Fibroblast of lung (primary cell): ENCODE data around the gene CTXN3. TPM values are rescaled to one million over a fixed set of nuclear protein-coding genes. Genes with fewer than 3 reads are reported as not detected.
"Not testable (repeated sequence)": the region's sequence is repeated elsewhere in the genome, so short reads cannot be mapped to it uniquely, and the experiment has no call there.

Source experiments
- DNase-seq, 2 donors: peaks; one replicate each; pipeline versions ENCODE4 v3.0.0 to v3.0.0-alpha.2; 2010; ENCODE audit warnings: low read depth in 2 of 2
- H2AFZ ChIP-seq: 2 replicates; pipeline ENCODE4 v1.5.1; 2012; ENCODE audit warnings: low read length, control low read depth, inconsistent platforms
- H3K27ac ChIP-seq: 2 replicates; pipeline ENCODE4 v1.5.1; 2011; ENCODE audit warnings: low read length, control low read depth; ENCODE audit not compliant: insufficient read depth
- H3K27me3 ChIP-seq: 2 replicates; pipeline ENCODE4 v1.5.1; 2011; ENCODE audit warnings: mild to moderate bottlenecking, low read length; ENCODE audit not compliant: control insufficient read depth, insufficient read depth
- H3K36me3 ChIP-seq: 2 replicates; pipeline ENCODE4 v1.5.1; 2011; ENCODE audit warnings: low read length; ENCODE audit not compliant: control insufficient read depth, insufficient read depth
- H3K4me1 ChIP-seq: 2 replicates; pipeline ENCODE4 v1.5.1; 2011; ENCODE audit warnings: low read length; ENCODE audit not compliant: control insufficient read depth, insufficient read depth; ENCODE audit errors: extremely low read depth
- H3K4me2 ChIP-seq: 2 replicates; pipeline ENCODE4 v1.5.1; 2011; ENCODE audit warnings: low read length, control low read depth; ENCODE audit not compliant: insufficient read depth; ENCODE audit errors: extremely low read depth
- H3K4me3 ChIP-seq, 4 experiments: fragments of 200-600 bp in 1 of 4; sonication (generic) in 1 of 4; replicated peaks in 1 of 4; 2 replicates each; pipeline ENCODE4 v1.5.1; 2011 to 2016; ENCODE audit warnings: low read length in 4 of 4, low read depth in 3 of 4, mild to moderate bottlenecking in 3 of 4, control low read depth in 2 of 4, inconsistent platforms in 1 of 4, mixed read lengths in 1 of 4; ENCODE audit not compliant: insufficient read depth in 1 of 4; ENCODE audit errors: control extremely low read depth in 1 of 4
- H3K79me2 ChIP-seq: 2 replicates; pipeline ENCODE4 v1.5.1; 2012; ENCODE audit warnings: mild to moderate bottlenecking, low read length, inconsistent platforms; ENCODE audit not compliant: control insufficient read depth, insufficient read depth
- H3K9ac ChIP-seq: 2 replicates; pipeline ENCODE4 v1.5.1; 2011; ENCODE audit warnings: mild to moderate bottlenecking, low read length, control low read depth; ENCODE audit not compliant: insufficient read depth
- H3K9me3 ChIP-seq: 2 replicates; pipeline ENCODE4 v1.5.1; 2012; ENCODE audit warnings: low read depth, low read length; ENCODE audit not compliant: control insufficient read depth, insufficient read depth
- H4K20me1 ChIP-seq: 2 replicates; pipeline ENCODE4 v1.5.1; 2011; ENCODE audit warnings: low read length; ENCODE audit not compliant: control insufficient read depth, insufficient read depth; ENCODE audit errors: extremely low read depth
- EZH2 ChIP-seq: IDR thresholded peaks from 2 replicates; pipeline ENCODE4 v1.5.1; 2012; ENCODE audit warnings: low read length, control low read depth, mild to moderate bottlenecking; ENCODE audit errors: missing control alignments
- polyA plus RNA-seq, 2 donors: library from polyadenylated mRNA; depleted of rRNA in 1 of 2; stranded (reverse) in 1 of 2; unstranded in 1 of 2; fragments of >200 nt; gene quantifications; 2 replicates each; pipeline ENCODE4 v1.2.1, GENCODE V29; 2011 to 2012; ENCODE audit warnings: missing spikeins in 1 of 2
- total RNA-seq: library from RNA; depleted of rRNA; stranded (reverse); fragments of >200 nt; gene quantifications from 2 replicates; pipeline ENCODE4 v1.2.1, GENCODE V29; 2014
- TF ChIP-seq, protein P1 (sequence below), 2 donors: IDR thresholded peaks in 1 of 2; conservative IDR thresholded peaks in 1 of 2; 1 replicate in 1 of 2; 2 replicates in 1 of 2; pipeline ENCODE4 v1.5.1; 2011 to 2012; ENCODE audit warnings: low read length in 2 of 2, control low read depth in 1 of 2, inconsistent platforms in 1 of 2, low read depth in 1 of 2, mild to moderate bottlenecking in 1 of 2

CTXN3 gene
- total and polyA plus RNA-seq, 2 donors (not counting 1 experiment from before 2014, with no cell fraction given): not detected

DNA sequence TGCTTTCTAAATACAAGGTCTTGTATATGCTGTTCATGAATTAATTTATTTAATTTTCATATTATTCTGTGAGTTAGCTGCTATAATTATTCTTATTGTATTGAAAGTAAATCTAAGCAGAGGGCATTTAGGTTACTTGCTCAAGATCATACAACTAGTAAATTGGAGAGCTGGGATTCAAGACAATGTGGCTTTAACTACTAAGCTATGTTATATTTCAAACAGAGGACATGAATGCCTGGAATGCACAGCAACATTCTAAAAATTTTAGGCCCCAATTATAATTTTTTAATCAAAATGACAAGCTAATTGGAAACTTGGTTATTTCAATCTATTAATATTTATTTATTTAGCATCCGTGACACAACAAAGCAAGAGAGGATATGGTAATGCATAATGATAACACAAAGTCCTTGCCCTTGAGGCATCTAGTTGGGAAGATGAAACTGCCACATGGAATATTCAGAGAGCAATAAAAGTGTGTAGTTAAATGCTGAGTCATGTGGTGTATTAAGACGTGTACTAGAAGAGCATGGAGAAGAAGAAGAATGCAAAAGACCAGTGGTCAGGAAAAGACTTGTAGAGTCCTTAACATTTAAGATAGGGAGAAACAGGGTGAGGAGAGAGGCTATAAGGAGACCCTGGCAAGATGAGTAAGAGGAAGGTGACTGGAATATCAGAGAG is 24.4 kb downstream of the CTXN3 start:
- no peak for DNase-seq
- Histone ChIP-seq H3K4me3 (no peak overlapping the region), H2AFZ (no peak overlapping the region), H3K9me3 (no peaks in the 10 kb centered on the region), H3K4me1 (no peaks in the 10 kb centered on the region), H4K20me1 (no peaks in the 10 kb centered on the region), H3K9ac (no peak overlapping the region), H3K36me3 (no peaks in the 10 kb centered on the region), H3K27ac (no peak overlapping the region), H3K4me2 (no peak overlapping the region), H3K79me2 (no peaks in the 10 kb centered on the region), H3K27me3 (no peaks in the 10 kb centered on the region)
- no peak for TF ChIP-seq EZH2
- TF ChIP-seq, protein P1, sequence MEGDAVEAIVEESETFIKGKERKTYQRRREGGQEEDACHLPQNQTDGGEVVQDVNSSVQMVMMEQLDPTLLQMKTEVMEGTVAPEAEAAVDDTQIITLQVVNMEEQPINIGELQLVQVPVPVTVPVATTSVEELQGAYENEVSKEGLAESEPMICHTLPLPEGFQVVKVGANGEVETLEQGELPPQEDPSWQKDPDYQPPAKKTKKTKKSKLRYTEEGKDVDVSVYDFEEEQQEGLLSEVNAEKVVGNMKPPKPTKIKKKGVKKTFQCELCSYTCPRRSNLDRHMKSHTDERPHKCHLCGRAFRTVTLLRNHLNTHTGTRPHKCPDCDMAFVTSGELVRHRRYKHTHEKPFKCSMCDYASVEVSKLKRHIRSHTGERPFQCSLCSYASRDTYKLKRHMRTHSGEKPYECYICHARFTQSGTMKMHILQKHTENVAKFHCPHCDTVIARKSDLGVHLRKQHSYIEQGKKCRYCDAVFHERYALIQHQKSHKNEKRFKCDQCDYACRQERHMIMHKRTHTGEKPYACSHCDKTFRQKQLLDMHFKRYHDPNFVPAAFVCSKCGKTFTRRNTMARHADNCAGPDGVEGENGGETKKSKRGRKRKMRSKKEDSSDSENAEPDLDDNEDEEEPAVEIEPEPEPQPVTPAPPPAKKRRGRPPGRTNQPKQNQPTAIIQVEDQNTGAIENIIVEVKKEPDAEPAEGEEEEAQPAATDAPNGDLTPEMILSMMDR (conservative IDR thresholded peaks at IDR 0.05 in 1 of 2, IDR thresholded peaks at IDR 0.05 in 1 of 2; ENCODE audit: low read depth in 1 of 2, low read length in 2 of 2): no peak

DNA sequence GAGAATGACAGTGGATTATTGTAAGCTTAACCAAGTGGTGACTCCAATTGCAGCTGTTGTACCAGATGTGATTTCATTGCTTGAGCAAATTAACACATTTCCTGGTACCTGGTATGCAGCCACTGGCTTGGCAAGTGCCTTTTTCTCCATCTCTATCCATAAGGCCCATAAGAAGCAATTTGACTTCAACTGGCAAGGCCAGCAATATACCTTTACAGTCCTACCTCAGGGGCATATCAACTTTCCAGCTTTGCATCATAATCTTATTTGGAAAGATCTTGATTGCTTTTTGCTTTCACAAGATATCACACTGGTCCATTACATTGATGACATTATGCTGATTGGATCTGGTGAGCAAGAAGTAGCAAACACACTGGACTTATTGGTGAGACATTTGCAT is 28.1 kb downstream of the CTXN3 start:
- H3K9ac ChIP-seq, H2AFZ ChIP-seq, H4K20me1 ChIP-seq, H3K4me1 ChIP-seq, DNase-seq, H3K79me2 ChIP-seq, H3K27me3 ChIP-seq, H3K4me2 ChIP-seq, H3K9me3 ChIP-seq, H3K4me3 ChIP-seq, H3K27ac ChIP-seq, H3K36me3 ChIP-seq: not testable (repeated sequence)

DNA sequence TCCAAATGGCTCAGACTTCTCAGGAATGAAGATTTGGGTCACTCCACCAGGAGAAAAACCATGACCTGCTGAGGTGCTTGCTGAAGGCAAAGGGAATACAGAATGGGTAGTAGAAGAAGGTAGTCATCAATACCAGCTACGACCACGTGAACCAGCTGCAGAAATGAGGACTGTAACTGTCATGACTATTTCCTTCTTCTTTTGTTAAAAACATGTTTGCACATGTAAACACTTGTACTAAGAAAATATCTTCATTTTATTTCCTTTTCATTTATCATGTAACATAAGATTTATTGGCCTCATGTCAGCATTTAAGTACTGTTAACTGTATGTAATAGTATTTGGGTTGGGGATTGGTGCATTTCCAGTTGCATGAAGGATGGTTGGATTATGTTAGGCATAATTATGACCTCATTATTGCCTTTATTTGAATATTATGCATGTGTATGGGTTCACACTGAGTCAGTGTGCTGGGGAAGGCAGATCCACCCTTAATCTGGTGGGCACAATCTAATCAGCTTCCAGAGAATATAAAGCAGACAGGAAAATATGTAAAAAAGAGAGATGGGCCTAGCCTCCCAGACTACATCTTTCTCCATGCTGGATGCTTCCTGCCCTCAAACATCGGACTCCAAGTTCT is 30.9 kb downstream of the CTXN3 start:
- not testable (repeated sequence) for H3K27me3 ChIP-seq, H3K9ac ChIP-seq

DNA sequence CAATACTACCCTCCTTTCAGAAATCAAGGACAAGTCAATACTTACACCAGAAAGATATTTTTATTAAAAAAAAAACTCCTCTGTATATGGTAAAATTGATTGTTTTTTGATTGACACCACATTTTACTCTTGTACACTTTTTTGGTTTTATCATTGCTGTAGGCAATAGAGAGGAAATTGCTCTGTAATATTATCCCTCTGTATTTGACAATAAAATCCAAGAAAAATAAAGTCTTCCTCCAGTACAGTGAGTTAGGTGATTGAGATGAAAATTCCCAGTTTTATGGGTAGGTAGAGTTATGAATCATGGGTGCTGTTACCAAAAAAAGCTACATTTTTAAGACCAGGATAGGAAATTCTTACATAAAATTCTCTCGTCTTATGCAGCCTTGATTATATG is 31.7 kb downstream of the CTXN3 start:
- Histone ChIP-seq H4K20me1 (no peaks in the 10 kb centered on the region), H3K9me3 (no peaks in the 10 kb centered on the region), H3K4me3 (no peak overlapping the region), H3K4me1 (no peaks in the 10 kb centered on the region), H3K27ac (no peak overlapping the region), H3K27me3 (no peaks in the 10 kb centered on the region), H2AFZ (no peak overlapping the region), H3K9ac (no peak overlapping the region), H3K4me2 (no peak overlapping the region), H3K36me3 (no peaks in the 10 kb centered on the region), H3K79me2 (no peaks in the 10 kb centered on the region)
- no peak for TF ChIP-seq EZH2
- TF ChIP-seq, protein P1 (conservative IDR thresholded peaks at IDR 0.05 in 1 of 2, IDR thresholded peaks at IDR 0.05 in 1 of 2; ENCODE audit: low read depth in 1 of 2, low read length in 2 of 2): no peak
- no peak for DNase-seq

More for the DNA sequence above, 30.9 kb downstream of the CTXN3 start:
- not testable (repeated sequence) for H3K4me2 ChIP-seq, H3K9me3 ChIP-seq, DNase-seq, H3K4me1 ChIP-seq, H3K4me3 ChIP-seq, H4K20me1 ChIP-seq, H3K27ac ChIP-seq, H2AFZ ChIP-seq, H3K36me3 ChIP-seq, H3K79me2 ChIP-seq
